GM21423 (cell line): ENCODE results near the gene IFI16.
A peak's percentile ranks its signal among the peaks of the same experiment; 100 is the strongest.
"Not testable (repeated sequence)": the region's sequence is repeated elsewhere in the genome, so short reads cannot be mapped to it uniquely, and the experiment has no call there.

Experiments used
- ATAC-seq: cut with Tn5 transposase; IDR thresholded peaks from one replicate; pipeline ENCODE4 v1.9.1; 2021; ENCODE audit warnings: mild to moderate bottlenecking, moderate library complexity; ENCODE audit not compliant: unreplicated experiment

The IFI16 gene

DNA sequence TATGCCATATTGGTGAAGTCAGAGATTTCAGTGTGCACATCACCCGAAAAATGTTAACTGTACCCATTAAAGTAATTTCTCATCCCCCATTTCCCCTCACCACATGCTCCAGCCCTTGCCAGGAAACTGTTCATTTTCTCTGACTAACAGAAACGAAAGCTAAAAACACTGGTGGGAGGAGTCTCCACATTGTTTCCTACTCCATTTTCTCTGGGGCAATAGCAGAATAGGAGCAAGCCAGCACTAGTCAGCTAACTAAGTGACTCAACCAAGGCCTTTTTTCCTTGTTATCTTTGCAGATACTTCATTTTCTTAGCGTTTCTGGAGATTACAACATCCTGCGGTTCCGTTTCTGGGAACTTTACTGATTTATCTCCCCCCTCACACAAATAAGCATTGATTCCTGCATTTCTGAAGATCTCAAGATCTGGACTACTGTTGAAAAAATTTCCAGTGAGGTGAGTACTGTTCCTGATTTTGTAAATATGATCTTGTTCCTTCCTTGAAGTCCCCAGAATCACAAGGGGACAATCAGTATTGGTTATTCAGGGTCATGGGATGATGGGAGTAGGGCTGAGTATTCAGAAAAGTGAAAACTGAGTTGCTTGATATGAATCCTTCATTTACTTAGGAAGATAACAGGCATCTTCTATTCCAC, at the start of gene IFI16:
Gene IFI16, plus strand, starts transcription at position 204 of the 658 bp plus-strand sequence. CDS start 4,774 bp downstream, outside the sequence.
- peak; percentile 58 for ATAC-seq

DNA sequence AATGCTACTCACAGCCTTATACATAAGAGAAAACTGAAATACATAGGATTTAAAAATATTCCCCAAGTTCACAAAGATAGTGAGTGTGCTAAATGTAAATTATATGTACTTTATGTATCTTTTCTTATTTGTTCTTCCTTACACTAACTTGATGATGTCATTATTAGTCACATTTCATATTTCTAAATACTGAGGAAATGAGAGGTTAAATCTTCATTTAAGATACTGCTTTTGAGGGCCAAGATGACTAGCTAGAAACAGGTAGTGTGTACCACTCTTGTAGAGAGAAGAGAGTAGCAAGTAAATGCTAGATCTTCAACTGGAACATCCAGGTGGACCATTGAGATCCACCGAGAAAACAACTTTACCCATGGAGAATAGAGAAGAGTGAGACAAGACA, 48.5 kb upstream of the IFI16 start:
- ATAC-seq = no peak

DNA sequence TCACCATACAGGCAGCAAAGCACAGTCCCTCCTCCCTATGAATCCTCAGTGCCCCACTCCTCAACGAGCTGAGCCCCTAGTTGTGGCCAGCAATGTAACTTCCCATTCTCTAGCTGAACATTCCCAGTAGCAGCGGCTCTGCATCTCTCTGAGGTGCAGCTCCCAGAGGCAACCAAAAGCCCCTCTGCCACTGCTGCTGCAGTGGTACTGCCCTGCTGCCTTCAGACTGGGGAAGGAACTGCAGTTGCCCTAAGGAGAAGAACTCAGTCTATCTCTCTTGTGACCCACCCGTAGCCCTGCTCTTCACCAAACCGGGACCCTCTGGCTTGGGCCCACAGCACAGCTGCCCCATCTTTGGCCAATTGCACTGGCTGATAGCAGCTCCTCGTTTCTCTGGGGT, 46.7 kb upstream of the IFI16 start:
- no peak for ATAC-seq

DNA sequence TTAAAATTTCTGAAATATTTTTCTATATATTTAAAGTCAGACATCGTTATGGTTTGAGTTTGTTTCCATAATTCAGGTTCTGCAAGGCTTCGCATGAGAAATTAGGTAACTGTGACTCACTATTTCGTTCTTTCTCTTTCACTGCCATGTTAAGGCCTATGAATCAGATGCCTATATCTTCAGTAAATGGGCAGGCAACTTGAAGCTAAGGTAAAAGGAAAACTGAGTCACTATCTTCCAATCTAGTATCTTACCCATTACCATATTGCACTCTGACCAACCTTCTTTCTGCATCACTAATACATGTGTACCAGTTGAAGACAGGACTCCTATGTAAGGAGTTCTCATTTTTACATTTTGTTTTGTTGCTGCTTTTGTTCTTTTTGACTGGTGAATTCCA, 40.5 kb upstream of the IFI16 start:
- ATAC-seq = no peak

DNA sequence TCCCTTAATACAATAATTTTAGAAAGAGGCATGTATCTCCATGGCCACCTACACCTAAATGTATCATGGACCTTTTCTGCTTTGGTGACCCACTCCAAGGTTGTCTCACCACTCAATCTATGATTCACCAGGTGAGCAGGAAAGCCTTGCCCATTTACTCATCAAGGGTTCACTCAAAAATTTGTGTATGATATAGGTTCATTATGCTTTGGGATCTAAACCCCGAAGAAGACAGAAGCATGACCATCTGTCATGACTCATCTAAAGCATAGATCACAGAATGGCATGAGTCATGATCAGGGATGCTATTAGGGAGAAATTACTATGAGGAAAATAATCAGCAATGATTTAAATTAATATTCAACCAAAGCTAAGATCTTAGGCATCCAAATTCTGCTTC, 39.9 kb upstream of the IFI16 start:
- no peak for ATAC-seq

DNA sequence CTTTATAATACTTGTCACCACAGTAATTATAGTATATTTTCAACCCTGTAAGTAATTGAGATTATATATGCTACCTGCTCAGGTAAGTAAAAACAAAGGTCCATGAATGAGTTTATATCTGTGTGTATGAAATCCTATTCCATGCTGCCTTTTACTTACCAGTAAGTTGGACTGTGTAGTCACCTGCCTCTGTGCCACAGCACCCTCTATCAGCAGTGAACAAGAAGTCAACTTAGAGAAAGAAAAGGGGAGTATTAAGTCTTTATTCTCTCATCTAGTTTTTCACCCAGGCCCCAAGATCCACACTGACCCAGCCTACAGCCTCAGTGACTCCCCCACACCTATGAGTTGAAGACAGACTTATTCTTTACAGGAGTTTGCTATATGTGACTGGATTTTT, 36.9 kb upstream of the IFI16 start:
- no peak for ATAC-seq

DNA sequence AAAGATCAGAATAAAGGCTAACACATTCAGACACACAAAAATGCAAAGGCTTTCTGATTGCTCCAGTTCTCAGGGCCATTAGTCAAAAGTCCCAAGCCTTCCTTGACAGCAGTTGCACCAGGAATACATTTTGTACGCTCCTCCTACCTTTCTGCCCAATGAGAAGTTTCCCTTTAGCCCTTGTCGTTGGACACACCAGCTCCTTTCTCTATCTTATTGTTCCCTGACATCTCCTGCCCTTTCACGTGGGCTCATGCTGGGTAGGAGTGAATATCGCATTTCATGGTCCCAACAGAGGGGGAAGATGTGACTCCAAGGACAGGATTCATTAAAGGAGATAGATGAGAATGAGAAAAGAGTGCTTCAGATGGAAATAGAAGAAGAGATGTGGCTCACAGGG, 33.5 kb upstream of the IFI16 start:
- ATAC-seq = no peak

DNA sequence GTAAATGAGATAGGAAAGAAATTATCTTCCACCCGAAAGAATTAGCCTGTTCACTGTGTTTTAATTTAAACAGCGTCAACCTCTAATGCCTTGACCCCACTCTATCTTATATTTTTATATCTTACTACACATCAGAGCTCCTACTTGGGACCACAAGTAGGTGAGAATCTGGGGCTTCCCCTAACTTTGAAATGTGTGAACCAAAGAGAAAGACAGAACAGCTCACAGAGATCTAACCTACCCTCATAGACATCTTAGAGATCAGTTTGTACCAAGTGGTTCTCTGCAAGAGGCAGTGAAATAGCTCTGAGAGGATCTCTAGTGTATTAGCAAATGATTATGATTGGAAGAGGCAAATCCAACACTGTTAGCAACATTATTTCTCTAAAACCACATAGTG, 31.0 kb upstream of the IFI16 start:
- no peak for ATAC-seq

DNA sequence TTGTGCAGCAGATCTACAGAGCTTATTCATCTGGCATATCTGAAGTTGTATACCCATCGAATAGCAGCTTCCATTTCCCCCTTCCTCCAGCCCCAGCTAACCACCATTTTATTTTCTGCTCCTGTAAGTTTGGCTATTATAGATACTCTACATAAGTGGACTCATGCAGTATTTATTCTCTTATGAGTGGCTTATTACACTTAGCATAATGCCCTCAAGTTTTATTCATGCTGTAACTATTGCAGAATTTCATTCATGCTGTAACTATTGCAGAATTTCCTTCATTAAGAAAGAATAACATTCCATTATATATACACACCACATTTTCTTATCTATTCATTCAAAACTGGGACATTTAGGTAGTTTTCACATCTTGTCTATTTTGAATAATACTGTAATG, 30.5 kb upstream of the IFI16 start:
- ATAC-seq = no peak

DNA sequence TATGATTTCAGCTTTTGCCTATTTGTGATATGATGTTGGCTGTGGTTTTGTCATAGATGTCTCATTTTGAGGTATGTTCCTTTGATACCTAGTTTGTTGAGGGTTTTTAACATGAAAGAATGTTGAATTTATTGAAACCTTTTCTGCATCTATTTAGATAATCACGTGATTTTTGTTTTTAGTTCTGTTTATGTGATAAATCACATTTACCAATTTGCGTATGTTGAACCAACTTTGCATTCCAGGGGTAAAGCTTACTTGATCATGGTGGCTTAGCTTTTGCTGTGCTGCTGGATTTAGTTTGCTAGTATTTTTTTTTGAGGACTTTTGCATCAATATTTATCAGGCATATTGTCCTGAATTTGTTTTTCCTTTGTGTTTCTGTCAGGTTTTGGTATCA, 26.5 kb upstream of the IFI16 start:
- ATAC-seq = no peak

DNA sequence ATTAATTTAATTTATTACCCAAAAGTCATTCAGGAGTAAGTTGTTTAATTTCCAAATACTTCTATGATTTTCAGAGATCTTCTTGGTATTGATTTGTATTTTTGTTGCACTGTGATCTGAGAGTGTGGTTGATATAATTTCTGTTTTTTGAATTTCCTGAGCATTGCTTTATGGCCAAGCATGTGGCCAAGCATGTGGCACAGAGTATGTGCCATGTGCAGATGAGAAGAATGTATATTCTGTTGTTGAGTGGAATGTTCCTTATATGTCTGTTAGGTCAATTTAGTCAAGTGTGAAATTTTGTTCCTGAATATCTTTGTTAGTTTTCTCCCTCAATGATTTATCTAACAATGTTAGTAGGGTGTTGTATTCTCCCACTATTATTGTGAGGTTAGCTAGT, 25.3 kb upstream of the IFI16 start:
- ATAC-seq = no peak

DNA sequence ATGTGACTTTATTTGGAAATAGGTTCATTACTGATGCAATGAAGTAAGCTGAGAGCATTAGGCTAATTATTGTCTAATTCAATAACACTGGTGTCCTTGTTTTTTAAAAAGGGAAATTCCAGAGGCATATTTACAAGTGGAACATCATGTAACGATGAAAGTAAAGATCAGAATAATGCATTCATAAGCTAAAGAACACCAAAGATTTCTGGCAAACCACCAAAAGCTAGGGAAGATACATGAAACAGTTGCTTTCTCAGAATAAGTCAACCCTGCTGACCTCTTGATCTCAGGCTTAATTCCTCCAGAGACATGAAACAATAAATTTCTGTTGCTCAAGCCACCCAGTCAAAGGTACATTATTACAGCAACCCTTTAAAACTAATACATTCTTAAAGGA, 20.3 kb upstream of the IFI16 start:
- no peak for ATAC-seq

DNA sequence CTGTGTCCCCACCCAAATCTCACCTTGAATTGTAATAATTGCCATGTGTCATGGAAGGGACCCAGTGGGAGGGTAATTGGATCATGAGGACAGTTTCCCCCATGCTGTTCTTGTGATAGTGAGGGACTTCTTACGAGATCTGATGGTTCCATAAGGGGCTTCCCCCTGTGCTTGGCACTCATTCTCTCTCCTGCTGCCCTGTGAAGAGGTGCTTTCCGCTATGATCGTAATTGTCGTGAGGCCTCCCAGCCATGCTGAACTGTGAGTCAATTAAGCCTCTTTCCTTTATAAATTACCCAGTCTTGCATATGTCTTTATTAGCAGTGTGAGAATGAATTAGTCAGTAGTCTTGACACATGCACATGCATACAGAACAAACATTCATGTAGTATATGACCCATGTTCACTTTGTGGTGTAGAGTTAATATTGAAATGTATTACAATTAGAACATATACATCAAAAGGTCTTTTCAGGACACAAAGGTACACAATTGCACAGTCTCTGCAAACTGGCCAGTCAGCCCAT, 16.9 kb upstream of the IFI16 start:
- ATAC-seq = no peak

DNA sequence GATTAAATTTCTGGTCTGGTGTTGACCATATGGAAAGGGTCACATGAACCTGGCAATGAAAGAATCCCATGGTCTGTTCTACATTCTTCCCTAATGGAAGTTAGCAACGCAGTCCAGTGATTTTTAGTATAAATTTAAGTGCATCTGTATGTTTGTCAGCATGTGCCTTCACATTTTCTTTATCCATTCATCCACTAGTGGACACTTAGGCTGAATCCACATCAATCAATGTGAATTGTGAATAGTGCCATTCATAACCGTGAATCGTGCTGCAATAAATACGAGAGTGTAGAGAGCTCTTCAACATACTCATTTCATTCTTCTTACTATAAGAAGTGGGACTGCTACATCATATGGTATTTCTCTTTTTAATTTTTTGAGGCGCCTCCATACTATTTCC, 12.7 kb upstream of the IFI16 start:
- no peak for ATAC-seq

DNA sequence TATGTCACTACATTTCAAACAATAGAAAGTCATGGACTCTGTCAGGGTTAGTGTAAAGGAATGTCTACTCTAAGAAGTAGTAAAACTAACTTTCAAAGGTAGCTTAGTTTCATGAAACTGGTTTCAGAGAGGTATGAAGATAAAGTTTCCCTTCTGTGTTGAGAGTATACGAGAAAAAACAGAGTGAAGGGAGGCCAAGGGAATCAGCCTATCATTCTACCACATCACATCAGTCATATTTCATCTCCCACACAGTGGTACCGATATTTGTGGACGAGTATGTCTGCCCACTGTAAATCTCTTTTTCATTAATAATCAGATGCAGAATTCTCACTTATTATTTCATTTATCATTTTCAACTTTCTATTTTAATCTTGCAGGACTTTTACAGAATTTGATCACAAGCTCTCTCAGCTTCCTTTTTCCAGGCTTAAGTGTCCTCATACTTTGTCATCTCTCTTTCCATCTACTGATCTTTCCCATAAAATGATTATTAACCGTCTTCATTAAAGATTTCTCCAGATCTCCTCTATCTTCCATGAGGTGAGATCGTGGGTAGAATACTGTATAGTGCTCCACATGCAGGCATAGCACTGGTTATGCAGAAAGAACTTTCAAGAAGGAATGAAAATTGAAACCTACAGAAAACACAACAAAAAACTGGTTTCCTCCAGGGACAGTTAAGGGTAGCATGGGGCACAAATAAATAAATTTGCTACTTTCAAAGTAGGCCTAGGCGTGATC, 11.5 kb upstream of the IFI16 start:
- ATAC-seq = no peak

DNA sequence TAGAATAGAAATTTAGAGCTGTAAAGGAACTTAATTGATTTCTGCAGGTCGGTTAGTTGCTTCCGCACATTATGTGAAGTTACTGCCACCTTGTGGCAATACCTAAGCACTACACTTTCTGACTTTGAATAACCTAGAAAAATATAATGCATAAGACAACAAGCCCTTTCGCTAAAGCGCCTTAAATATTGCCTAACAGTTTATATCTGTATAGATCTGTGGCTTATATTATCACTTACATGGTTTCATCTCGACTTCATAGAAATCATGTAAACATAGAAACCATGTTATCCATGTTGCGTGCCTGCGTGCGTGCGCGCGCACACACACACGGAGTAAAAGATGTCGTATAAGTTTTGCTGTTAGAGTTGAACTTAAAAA, 10.9 kb upstream of the IFI16 start:
- ATAC-seq = no peak

DNA sequence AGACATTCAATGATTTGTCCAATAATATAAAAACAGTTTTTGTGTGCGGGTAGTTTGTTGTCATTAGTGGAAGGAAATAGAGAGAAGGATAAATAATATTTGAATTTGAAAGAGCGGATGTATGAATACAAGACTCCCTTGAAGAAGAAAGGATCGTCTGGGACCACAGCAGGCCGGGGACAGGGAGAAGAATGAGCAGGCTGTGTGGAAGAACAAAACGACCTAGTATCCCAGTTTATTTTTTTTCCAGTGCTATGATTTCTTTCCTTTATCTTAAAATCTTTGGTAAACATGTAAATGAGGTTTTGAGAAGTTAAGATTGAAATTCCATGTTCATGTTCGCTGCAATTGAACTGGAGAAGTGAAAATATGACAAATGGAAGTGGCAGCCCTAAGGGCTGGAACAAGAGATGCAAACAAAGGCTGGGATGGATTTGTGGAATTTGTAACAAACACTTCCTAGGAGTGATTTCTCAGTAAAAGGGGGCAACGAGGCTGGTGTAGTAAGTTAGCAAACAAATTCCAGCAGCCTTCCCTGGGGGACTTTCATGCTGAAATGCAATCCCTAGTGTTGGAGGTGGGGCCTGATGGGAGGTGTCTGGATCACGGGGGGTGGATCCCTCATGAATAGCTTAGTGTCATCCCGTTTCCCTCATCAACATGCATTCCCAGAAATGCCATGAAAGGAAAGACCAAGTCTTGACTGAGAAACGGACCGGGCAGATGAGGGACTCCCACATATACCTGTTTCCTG, 10.2 kb upstream of the IFI16 start:
- no peak for ATAC-seq

DNA sequence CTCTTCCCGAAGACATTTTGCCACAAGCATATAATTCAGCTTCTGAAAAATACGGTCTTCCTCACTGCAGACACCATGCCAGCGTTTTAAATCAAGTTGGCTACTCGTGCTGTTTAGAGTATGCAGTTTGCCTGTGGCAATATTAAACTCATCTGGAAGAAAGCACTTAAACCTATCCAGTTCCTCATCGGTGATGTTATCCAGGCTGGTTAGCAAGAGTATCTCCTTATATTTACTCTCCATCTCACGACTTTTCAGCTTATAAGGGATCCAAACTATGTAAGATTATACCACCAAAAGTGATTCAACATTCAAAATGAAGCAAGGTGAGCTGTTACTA, 9.7 kb upstream of the IFI16 start:
- no peak for ATAC-seq

DNA sequence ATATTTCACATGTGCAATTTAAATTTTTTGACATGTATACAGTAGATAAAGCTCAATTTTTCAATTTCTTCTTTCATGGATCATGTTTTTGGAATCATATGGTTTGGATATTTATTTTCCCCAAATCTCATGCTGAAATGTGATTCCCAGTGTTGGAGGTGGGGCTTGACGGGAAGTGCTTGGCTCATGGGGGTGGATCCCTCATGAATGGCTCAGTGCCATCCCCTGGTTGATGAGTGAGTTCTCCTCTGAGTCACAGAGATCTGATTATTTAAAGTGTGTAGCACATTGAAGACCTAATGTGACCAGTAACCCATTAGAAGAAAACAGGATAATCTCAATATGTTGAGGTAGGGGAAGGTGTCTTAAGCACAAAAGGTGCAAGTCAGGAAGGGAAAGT, 9.1 kb upstream of the IFI16 start:
- no peak for ATAC-seq

DNA sequence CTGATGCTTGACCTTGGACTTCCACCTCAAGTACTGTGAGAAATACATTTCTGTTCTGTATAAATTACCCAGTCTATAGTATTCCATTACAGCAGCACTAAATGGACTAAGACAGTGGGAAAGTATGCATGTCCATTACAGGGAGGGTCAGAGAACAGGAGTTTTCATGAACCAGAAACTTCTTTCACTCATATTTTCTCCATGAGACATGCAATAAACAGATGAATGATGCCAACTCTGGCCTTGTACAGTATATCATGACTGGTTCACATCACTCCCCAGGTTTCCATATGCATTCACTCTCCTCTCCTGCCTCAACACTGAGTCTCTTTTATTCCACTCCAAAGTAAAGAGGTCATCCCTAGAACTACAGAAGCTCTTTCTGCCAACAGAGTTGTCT, 4.5 kb upstream of the IFI16 start:
- no peak for ATAC-seq

DNA sequence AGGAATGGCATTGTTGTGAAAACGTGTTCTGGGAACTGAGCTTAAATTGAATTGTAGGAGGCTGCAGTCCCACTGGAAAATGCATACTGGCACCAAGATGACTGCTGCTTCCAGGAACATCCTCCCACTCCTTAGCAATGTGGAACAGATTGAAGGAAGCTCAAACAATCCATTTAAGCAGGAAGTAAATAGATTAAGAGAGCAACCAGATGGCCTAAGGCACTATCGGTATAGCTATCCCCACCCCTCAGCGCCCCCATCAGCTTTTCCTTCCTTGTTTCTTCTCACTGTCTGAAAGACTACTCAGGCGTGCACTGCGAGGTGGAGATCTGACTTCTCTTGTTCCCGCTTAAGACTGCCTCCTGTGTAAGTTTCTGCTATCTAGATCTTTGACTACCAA, 4.0 kb upstream of the IFI16 start:
- no peak for ATAC-seq

DNA sequence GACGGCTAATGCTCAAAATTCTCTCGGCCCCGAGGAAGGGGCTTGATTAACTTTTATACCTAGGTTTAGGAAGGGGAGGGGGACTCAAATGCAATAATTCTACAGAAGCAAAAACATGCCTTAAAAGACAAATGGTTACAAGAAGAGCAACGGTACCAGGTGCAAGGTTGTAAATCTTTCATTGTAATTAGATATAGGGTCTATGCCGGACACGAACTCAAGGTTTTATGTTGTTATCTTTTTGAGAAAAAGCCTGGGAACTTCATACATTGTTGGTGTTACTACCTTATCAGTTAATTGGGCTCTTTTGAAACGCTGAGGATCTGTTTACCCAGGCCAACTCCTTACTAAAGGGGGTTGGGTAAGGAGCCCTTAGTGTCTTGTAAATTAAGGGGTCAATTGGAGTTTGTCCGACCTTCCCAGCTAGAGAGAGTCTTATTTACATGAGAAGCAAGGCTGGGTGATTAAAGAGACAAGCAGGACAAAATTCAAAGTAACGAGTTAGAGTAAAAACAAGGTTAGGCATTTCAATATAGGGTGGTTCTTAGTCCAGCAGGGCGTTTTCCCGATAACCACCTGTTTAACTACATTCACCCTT, 3.4 kb upstream of the IFI16 start:
- not testable (repeated sequence) for ATAC-seq
